HUES48 (cell line): ENCODE measurements around the gene TMEM120B.
"Not testable (repeated sequence)": the region's sequence is repeated elsewhere in the genome, so short reads cannot be mapped to it uniquely, and the experiment has no call there.

ENCODE experiments used
- H3K27ac ChIP-seq: one replicate; pipeline ENCODE4 v1.7.0; 2013; ENCODE audit warnings: low read depth, low read length, inconsistent platforms
- H3K27me3 ChIP-seq: 2 replicates; pipeline ENCODE4 v1.6.1; 2013; ENCODE audit warnings: mild to moderate bottlenecking, low read length; ENCODE audit not compliant: control insufficient read depth, insufficient read depth
- H3K36me3 ChIP-seq: 2 replicates; pipeline ENCODE4 v1.6.1; 2013; ENCODE audit warnings: low read length; ENCODE audit not compliant: control insufficient read depth, insufficient read depth
- H3K4me1 ChIP-seq: 2 replicates; pipeline ENCODE4 v1.6.1; 2013; ENCODE audit warnings: mild to moderate bottlenecking, low read length; ENCODE audit not compliant: control insufficient read depth, insufficient read depth
- H3K4me3 ChIP-seq: 2 replicates; pipeline ENCODE4 v1.5.1; 2013; ENCODE audit warnings: mild to moderate bottlenecking, low read depth, low read length
- H3K9ac ChIP-seq: 2 replicates; pipeline ENCODE4 v1.6.1; 2013; ENCODE audit warnings: mild to moderate bottlenecking, low read depth, low read length, moderate library complexity
- H3K9me3 ChIP-seq: 2 replicates; pipeline ENCODE4 v1.6.1; 2013; ENCODE audit warnings: low read length; ENCODE audit not compliant: control insufficient read depth, insufficient read depth

Gene TMEM120B

GRCh38 chr12:121745545-121745944 is 33.0 kb downstream of the TMEM120B start:
- H3K36me3 ChIP-seq = peaks cover 35% of the 10 kb centered on the region
- not testable (repeated sequence) for H3K9ac ChIP-seq, H3K4me3 ChIP-seq, H3K4me1 ChIP-seq, H3K9me3 ChIP-seq, H3K27ac ChIP-seq, H3K27me3 ChIP-seq

- H3K27me3 ChIP-seq = no peaks in the 10 kb centered on the region
- H3K27ac ChIP-seq = peak overlapping the region; percentile 83
Measured at GRCh38 chr12:121748218-121748570, 35.6 kb downstream of the TMEM120B start.

GRCh38 chr12:121748571-121749265 is 36.2 kb downstream of the TMEM120B start:
- Histone ChIP-seq H3K9ac (no peak overlapping the region), H3K27ac (peak overlapping the region; percentile 83), H3K4me3 (no peak overlapping the region), H3K36me3 (peaks cover 51% of the 10 kb centered on the region), H3K27me3 (no peaks in the 10 kb centered on the region), H3K4me1 (no peaks in the 10 kb centered on the region), H3K9me3 (no peaks in the 10 kb centered on the region)

More at GRCh38 chr12:121748218-121748570, 35.6 kb downstream of the TMEM120B start:
- Histone ChIP-seq H3K4me1 (no peaks in the 10 kb centered on the region), H3K9ac (no peak overlapping the region), H3K4me3 (no peak overlapping the region), H3K9me3 (no peaks in the 10 kb centered on the region), H3K36me3 (peaks cover 51% of the 10 kb centered on the region)

- no peak overlapping the region for H3K4me3 ChIP-seq
- no peaks in the 10 kb centered on the region for H3K4me1 ChIP-seq
- no peaks in the 10 kb centered on the region for H3K27me3 ChIP-seq
- no peaks in the 10 kb centered on the region for H3K9me3 ChIP-seq
- peak overlapping the region; percentile 83 for H3K27ac ChIP-seq
- no peak overlapping the region for H3K9ac ChIP-seq
- peaks cover 46% of the 10 kb centered on the region for H3K36me3 ChIP-seq
Measured at GRCh38 chr12:121749267-121749666, 36.7 kb downstream of the TMEM120B start.

- Histone ChIP-seq H3K36me3 (peaks cover 39% of the 10 kb centered on the region), H3K27ac (no peak overlapping the region), H3K4me1 (no peaks in the 10 kb centered on the region)
Measured at GRCh38 chr12:121750507-121750955, 38.0 kb downstream of the TMEM120B start.

GRCh38 chr12:121751034-121751433 is 38.5 kb downstream of the TMEM120B start:
- no peak overlapping the region for H3K27ac ChIP-seq
- H3K9me3 ChIP-seq = no peaks in the 10 kb centered on the region
- peaks cover 39% of the 10 kb centered on the region for H3K36me3 ChIP-seq
- no peak overlapping the region for H3K4me3 ChIP-seq
- H3K27me3 ChIP-seq = no peaks in the 10 kb centered on the region
- no peaks in the 10 kb centered on the region for H3K4me1 ChIP-seq
- no peak overlapping the region for H3K9ac ChIP-seq

More at GRCh38 chr12:121750507-121750955, 38.0 kb downstream of the TMEM120B start:
- H3K27me3 ChIP-seq = no peaks in the 10 kb centered on the region
- H3K9ac ChIP-seq = no peak overlapping the region
- H3K9me3 ChIP-seq = no peaks in the 10 kb centered on the region
- no peak overlapping the region for H3K4me3 ChIP-seq

GRCh38 chr12:121751749-121752351 is 39.3 kb downstream of the TMEM120B start:
- no peak overlapping the region for H3K27ac ChIP-seq
- H3K9ac ChIP-seq = no peak overlapping the region
- H3K36me3 ChIP-seq = peaks cover 40% of the 10 kb centered on the region
- no peak overlapping the region for H3K4me3 ChIP-seq
- H3K27me3 ChIP-seq = no peaks in the 10 kb centered on the region
- no peaks in the 10 kb centered on the region for H3K9me3 ChIP-seq
- H3K4me1 ChIP-seq = no peaks in the 10 kb centered on the region

- Histone ChIP-seq H3K4me3 (no peak overlapping the region), H3K9ac (no peak overlapping the region), H3K36me3 (peaks cover 33% of the 10 kb centered on the region), H3K4me1 (no peaks in the 10 kb centered on the region), H3K27me3 (no peaks in the 10 kb centered on the region), H3K27ac (no peak overlapping the region), H3K9me3 (no peaks in the 10 kb centered on the region)
Measured at GRCh38 chr12:121753844-121754264, 41.3 kb downstream of the TMEM120B start.

- Histone ChIP-seq H3K36me3 (peaks cover 24% of the 10 kb centered on the region), H3K4me3 (no peak overlapping the region), H3K4me1 (no peaks in the 10 kb centered on the region), H3K27me3 (no peaks in the 10 kb centered on the region), H3K27ac (no peak overlapping the region), H3K9me3 (no peaks in the 10 kb centered on the region), H3K9ac (no peak overlapping the region)
Measured at GRCh38 chr12:121754836-121755235, 42.3 kb downstream of the TMEM120B start.

- H3K9me3 ChIP-seq = no peaks in the 10 kb centered on the region
- H3K4me1 ChIP-seq = no peaks in the 10 kb centered on the region
- peaks cover 18% of the 10 kb centered on the region for H3K36me3 ChIP-seq
- no peak overlapping the region for H3K27ac ChIP-seq
- H3K9ac ChIP-seq = no peak overlapping the region
- no peak overlapping the region for H3K4me3 ChIP-seq
- H3K27me3 ChIP-seq = no peaks in the 10 kb centered on the region
Measured at GRCh38 chr12:121755591-121755990, 43.0 kb downstream of the TMEM120B start.

- H3K4me3 ChIP-seq, H3K36me3 ChIP-seq, H3K4me1 ChIP-seq: not testable (repeated sequence)
Measured at GRCh38 chr12:121758536-121758935, 46.0 kb downstream of the TMEM120B start.

More at GRCh38 chr12:121758536-121758935, 46.0 kb downstream of the TMEM120B start:
- H3K27me3 ChIP-seq, H3K9ac ChIP-seq, H3K27ac ChIP-seq, H3K9me3 ChIP-seq: not testable (repeated sequence)
